HepG2 (cell line): Measurements from ENCODE around the gene NDUFAF5. TPM values are rescaled to one million over a fixed set of nuclear protein-coding genes. Genes with fewer than 3 reads are reported as not detected.
A peak's percentile ranks its signal among the peaks of the same experiment; 100 is the strongest.

Source experiments
- ATAC-seq: fragments of 200-7000 bp; cut with Tn5 transposase; 3 replicates; pipeline ENCODE4 v1.9.1; 2020; ENCODE audit warnings: mild to moderate bottlenecking, moderate library complexity
- BruUV-seq: library from RNA; stranded (reverse); fragments of 400-500 nt; replicated peaks from 2 replicates; lab custom pipeline; 2021; lab: Mats Ljungman, UMichigan
- CTCF ChIA-PET: fragments of 300-600 bp; formaldehyde crosslinking; extraction: SDS; loops from one replicate; lab custom pipeline; 2021; ENCODE audit warnings: low total read pairs, inconsistent platforms, low intra/inter-chr PET ratio; lab: Yijun Ruan, JAX
- POLR2A ChIA-PET: fragments of 350-600 bp; sonication (Branson Sonifier 250); formaldehyde crosslinking; loops from one replicate; lab custom pipeline; 2020; ENCODE audit warnings: antibody characterized with exemption, inconsistent platforms; lab: Yijun Ruan, JAX
- DNase-seq: peaks from one replicate; pipeline ENCODE4 v3.0.0-alpha.2; 2015; ENCODE audit warnings: low spot score
- FAIRE-seq: peaks from 3 replicates; lab custom pipeline; 2011; peaks lifted over from hg19 to GRCh38; lab: Jason Lieb, UNC
- H2AFZ ChIP-seq: one replicate; pipeline ENCODE4 v1.6.1; 2011; ENCODE audit warnings: low read length, inconsistent platforms
- H3K27ac ChIP-seq: fragments of 300-600 bp; 3 replicates; pipeline ENCODE4 v1.8.0; 2011; ENCODE audit warnings: mixed run types, mild to moderate bottlenecking, mixed read lengths, low read length, inconsistent platforms; ENCODE audit not compliant: insufficient read depth; ENCODE audit errors: extremely low read length
- H3K27me3 ChIP-seq, 2 experiments: fragments of 200-600 bp in 1 of 2; 2 replicates in 1 of 2; 3 replicates in 1 of 2; pipeline versions ENCODE4 v1.6.0 to v1.8.0; 2011; ENCODE audit warnings: low read length in 2 of 2, mild to moderate bottlenecking in 2 of 2, moderate library complexity in 2 of 2, inconsistent platforms in 1 of 2; ENCODE audit not compliant: insufficient read depth in 2 of 2, control insufficient read depth in 1 of 2
- H3K36me3 ChIP-seq, 2 experiments: fragments of 200-600 bp in 1 of 2; replicated peaks in 1 of 2; 2 replicates in 1 of 2; 3 replicates in 1 of 2; pipeline versions ENCODE4 v1.5.1 to v1.8.0; 2011; ENCODE audit warnings: low read length in 2 of 2, inconsistent platforms in 1 of 2; ENCODE audit not compliant: insufficient read depth in 2 of 2, control insufficient read depth in 1 of 2
- H3K4me1 ChIP-seq: 2 replicates; pipeline ENCODE4 v1.5.1; 2012; ENCODE audit warnings: low read length, inconsistent platforms; ENCODE audit not compliant: insufficient read depth
- H3K4me2 ChIP-seq: 2 replicates; pipeline ENCODE4 v1.6.0; 2011; ENCODE audit warnings: low read depth, low read length, inconsistent platforms
- H3K4me3 ChIP-seq, 3 experiments: fragments of 200-600 bp in 1 of 3; sonication (generic), shearing (Covaris generic) in 1 of 3; replicated peaks in 1 of 3; 2 replicates each; pipeline ENCODE4 v1.5.1; 2011 to 2016; ENCODE audit warnings: low read length in 3 of 3, inconsistent platforms in 2 of 3, low read depth in 2 of 3, mild to moderate bottlenecking in 2 of 3, control low read depth in 1 of 3, mixed read lengths in 1 of 3; ENCODE audit not compliant: insufficient read depth in 1 of 3
- H3K79me2 ChIP-seq: one replicate; pipeline ENCODE4 v1.6.1; 2011; ENCODE audit warnings: low read length, inconsistent platforms; ENCODE audit not compliant: insufficient read depth
- H3K9ac ChIP-seq: 2 replicates; pipeline ENCODE4 v1.6.0; 2011; ENCODE audit warnings: mild to moderate bottlenecking, low read depth, low read length, inconsistent platforms; ENCODE audit not compliant: insufficient read depth
- H3K9me3 ChIP-seq: 2 replicates; pipeline ENCODE4 v1.5.1; 2012; ENCODE audit warnings: mild to moderate bottlenecking, low read length
- H4K20me1 ChIP-seq: 2 replicates; pipeline ENCODE4 v1.6.0; 2011; ENCODE audit warnings: inconsistent platforms, mild to moderate bottlenecking, low read length, moderate library complexity; ENCODE audit not compliant: insufficient read depth
- CREB1 ChIP-seq, 2 experiments: fragments of 450-650 bp in 1 of 2; IDR thresholded peaks; 2 replicates each; pipeline ENCODE4 v1.6.1; 2016 to 2017; ENCODE audit warnings: control low read depth in 1 of 2, mild to moderate bottlenecking in 1 of 2, missing compliant biosample characterization in 1 of 2, missing genetic modification characterization in 1 of 2
- NR2C2 ChIP-seq: sonication (generic); formaldehyde crosslinking; IDR thresholded peaks from 2 replicates; pipeline ENCODE4 v1.4.0; 2020; ENCODE audit warnings: missing genetic modification reagents, mild to moderate bottlenecking, moderate library complexity, borderline replicate concordance
- PLRG1 ChIP-seq: fragments of 450-650 bp; conservative IDR thresholded peaks from 2 replicates; pipeline ENCODE4 v1.6.1; 2016
- WGBS: methylation state at CpG from one replicate; pipeline ENCODE4 v1.1.6; 2017; ENCODE audit warnings: low lambda C conversion rate; 5-methylcytosine and 5-hydroxymethylcytosine counted together
- in situ Hi-C: cut with HindIII; loops from 2 replicates; pipeline ENCODE4 v1.10.0; 2017; ENCODE audit warnings: low pct_unique_long_range_greater_than_20kb; ENCODE audit not compliant: extremely low pct_ligation_motif_present
- intact Hi-C: fragments of 100-400 bp; cut with micrococcal nuclease; formaldehyde crosslinking; loops from one replicate; pipeline ENCODE4 v1.10.0; 2022; ENCODE audit not compliant: unreplicated experiment
- polyA plus RNA-seq, 8 experiments: library from polyadenylated mRNA; depleted of rRNA in 3 of 8; stranded (reverse) in 7 of 8; unstranded in 1 of 8; fragments of >200 nt; fragmentation: Illumina TruSeq in 4 of 8; extraction: Trizol in 4 of 8; gene quantifications; 2 replicates each; pipeline versions ENCODE4 v1.2.1 to v1.2.3, GENCODE V29; 2011 to 2016; ENCODE audit warnings: low read depth in 4 of 8, missing spikeins in 1 of 8, mixed read lengths in 1 of 8; ENCODE audit not compliant: insufficient read depth in 1 of 8
- total RNA-seq, 5 experiments: library from RNA; depleted of rRNA; stranded (reverse); fragments of >200 nt; fragmentation: Illumina TruSeq; extraction: Trizol; gene quantifications; 2 replicates each; pipeline ENCODE4 v1.2.3, GENCODE V29; 2016; ENCODE audit warnings: low read depth in 1 of 5
- TF ChIP-seq, protein P1 (sequence below): sonication (generic); formaldehyde crosslinking; IDR thresholded peaks from 2 replicates; pipeline ENCODE4 v1.5.0; 2020; ENCODE audit warnings: missing genetic modification reagents, mild to moderate bottlenecking, borderline replicate concordance
- TF ChIP-seq, protein P2 (sequence below): sonication (generic); formaldehyde crosslinking; IDR thresholded peaks from 2 replicates; pipeline ENCODE4 v1.4.0; 2020; ENCODE audit warnings: missing genetic modification reagents

Gene NDUFAF5
- total and polyA plus RNA-seq, 2 of the 13 experiments (the other 11 are each of a cell fraction or from before 2014, with no cell fraction given), result 23.1 to 66.7 TPM

DNA sequence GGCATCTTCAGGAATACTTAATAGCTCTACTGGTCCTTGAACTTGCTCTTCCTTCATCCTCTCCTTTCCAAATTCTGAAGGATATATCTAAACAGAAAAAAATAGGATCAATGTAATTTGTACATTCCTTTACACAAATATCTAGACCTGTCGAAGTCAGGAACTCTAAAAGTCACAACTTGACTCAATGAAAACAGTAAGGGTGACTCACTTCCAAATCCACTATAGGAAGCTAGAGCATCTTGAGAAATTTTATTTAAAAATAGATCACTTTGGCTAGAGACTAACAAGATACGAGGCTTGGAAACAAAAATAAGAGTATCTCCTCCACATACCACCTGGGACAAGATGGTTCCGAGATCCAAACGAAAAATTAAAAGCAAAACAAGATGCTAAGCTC lies 12.3 kb upstream of the NDUFAF5 start:
- Histone ChIP-seq H3K4me1 (no peaks in the 10 kb centered on the region), H2AFZ (no peak overlapping the region), H3K9ac (no peak overlapping the region), H3K4me2 (no peak overlapping the region), H4K20me1 (no peaks in the 10 kb centered on the region), H3K79me2 (no peaks in the 10 kb centered on the region), H3K9me3 (no peaks in the 10 kb centered on the region), H3K27me3 (no peaks in the 10 kb centered on the region), H3K27ac (no peak overlapping the region), H3K4me3 (no peak overlapping the region), H3K36me3 (peaks cover 31 to 89% of the 10 kb centered on the region in 2 experiments)
- in situ Hi-C loops (no loop called here), intact Hi-C loops (loop anchor here (1.0 to 5.0 kb wide), 5 partner anchors 135 to 847 kb away; partner anchors contain the start of gene TASP1)
- ChIA-PET CTCF (interaction anchor here (1.2 to 2.6 kb wide), 3 partner anchors 16 to 847 kb away, joined by 3 to 9 read pairs (median 5); no protein-coding TSS in a partner anchor), POLR2A (interaction anchor here (2.7 kb wide), 1 partner anchor 12 kb away, joined by 24 read pairs; the partner anchor contains the start of genes ESF1 and NDUFAF5)
- TF ChIP-seq NR2C2 (CRISPR knock-in tag), result no peak
- FAIRE-seq, result no peak
- no peak for DNase-seq
- ATAC-seq, result no peak
- no TSS peak for BruUV-seq
- 93% methylated on average over 4 of the region's 4 CpGs for WGBS

DNA sequence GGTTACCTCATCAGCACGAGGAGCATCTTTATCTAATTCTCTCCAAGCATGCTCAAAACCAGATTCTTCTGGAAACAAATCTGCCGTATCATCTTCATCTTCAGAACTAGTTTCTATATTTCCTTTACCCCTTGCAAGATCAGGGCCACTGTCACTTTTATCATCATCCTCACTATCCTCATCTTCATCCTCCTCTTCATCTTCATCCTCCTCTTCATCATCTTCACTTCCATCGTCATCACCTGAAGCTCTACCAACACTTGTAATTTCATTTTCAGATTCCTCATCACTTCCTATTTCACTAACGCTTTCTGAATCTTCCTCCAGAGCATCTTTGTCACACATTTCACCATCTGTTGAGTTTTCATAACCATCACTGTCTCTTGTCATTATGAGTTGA lies 9.0 kb upstream of the NDUFAF5 start:
- H4K20me1 ChIP-seq, result peaks cover 4% of the 10 kb centered on the region; the same call in 1 of the 2 replicates
- FAIRE-seq, result no peak
- no peaks in the 10 kb centered on the region for H3K27me3 ChIP-seq
- ChIA-PET POLR2A (interaction anchor here (1.9 kb wide), 1 partner anchor 9 kb away, joined by 11 read pairs; the partner anchor contains the start of genes ESF1 and NDUFAF5), CTCF (no interaction called here)
- H3K79me2 ChIP-seq, result peaks cover 12% of the 10 kb centered on the region
- WGBS, result 96% methylated on average over 4 of the region's 4 CpGs
- no peak for ATAC-seq
- TF ChIP-seq, protein P1, sequence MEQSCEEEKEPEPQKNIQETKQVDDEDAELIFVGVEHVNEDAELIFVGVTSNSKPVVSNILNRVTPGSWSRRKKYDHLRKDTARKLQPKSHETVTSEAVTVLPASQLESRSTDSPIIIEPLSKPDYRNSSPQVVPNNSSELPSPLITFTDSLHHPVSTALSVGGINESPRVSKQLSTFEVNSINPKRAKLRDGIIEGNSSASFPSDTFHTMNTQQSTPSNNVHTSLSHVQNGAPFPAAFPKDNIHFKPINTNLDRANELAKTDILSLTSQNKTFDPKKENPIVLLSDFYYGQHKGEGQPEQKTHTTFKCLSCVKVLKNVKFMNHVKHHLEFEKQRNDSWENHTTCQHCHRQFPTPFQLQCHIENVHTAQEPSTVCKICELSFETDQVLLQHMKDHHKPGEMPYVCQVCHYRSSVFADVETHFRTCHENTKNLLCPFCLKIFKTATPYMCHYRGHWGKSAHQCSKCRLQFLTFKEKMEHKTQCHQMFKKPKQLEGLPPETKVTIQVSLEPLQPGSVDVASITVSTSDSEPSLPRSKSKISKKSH, result no peak
- TF ChIP-seq CREB1 (IDR thresholded peaks at IDR 0.05) (peak; percentile 26; the same call in 1 of the 2 replicates), CREB1 (CRISPR knock-in tag; IDR thresholded peaks at IDR 0.05) (no peak), PLRG1 (0 out of 2 replicates have a peak, but pooled peaks have one; percentile 58)
- TF ChIP-seq, protein P2, sequence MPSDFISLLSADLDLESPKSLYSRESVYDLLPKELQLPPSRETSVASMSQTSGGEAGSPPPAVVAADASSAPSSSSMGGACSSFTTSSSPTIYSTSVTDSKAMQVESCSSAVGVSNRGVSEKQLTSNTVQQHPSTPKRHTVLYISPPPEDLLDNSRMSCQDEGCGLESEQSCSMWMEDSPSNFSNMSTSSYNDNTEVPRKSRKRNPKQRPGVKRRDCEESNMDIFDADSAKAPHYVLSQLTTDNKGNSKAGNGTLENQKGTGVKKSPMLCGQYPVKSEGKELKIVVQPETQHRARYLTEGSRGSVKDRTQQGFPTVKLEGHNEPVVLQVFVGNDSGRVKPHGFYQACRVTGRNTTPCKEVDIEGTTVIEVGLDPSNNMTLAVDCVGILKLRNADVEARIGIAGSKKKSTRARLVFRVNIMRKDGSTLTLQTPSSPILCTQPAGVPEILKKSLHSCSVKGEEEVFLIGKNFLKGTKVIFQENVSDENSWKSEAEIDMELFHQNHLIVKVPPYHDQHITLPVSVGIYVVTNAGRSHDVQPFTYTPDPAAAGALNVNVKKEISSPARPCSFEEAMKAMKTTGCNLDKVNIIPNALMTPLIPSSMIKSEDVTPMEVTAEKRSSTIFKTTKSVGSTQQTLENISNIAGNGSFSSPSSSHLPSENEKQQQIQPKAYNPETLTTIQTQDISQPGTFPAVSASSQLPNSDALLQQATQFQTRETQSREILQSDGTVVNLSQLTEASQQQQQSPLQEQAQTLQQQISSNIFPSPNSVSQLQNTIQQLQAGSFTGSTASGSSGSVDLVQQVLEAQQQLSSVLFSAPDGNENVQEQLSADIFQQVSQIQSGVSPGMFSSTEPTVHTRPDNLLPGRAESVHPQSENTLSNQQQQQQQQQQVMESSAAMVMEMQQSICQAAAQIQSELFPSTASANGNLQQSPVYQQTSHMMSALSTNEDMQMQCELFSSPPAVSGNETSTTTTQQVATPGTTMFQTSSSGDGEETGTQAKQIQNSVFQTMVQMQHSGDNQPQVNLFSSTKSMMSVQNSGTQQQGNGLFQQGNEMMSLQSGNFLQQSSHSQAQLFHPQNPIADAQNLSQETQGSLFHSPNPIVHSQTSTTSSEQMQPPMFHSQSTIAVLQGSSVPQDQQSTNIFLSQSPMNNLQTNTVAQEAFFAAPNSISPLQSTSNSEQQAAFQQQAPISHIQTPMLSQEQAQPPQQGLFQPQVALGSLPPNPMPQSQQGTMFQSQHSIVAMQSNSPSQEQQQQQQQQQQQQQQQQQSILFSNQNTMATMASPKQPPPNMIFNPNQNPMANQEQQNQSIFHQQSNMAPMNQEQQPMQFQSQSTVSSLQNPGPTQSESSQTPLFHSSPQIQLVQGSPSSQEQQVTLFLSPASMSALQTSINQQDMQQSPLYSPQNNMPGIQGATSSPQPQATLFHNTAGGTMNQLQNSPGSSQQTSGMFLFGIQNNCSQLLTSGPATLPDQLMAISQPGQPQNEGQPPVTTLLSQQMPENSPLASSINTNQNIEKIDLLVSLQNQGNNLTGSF, result no peak
- H3K4me2 ChIP-seq, result no peak overlapping the region
- H2AFZ ChIP-seq, result no peak overlapping the region
- no peak overlapping the region for H3K27ac ChIP-seq
- peaks cover 21 to 83% of the 10 kb centered on the region in 2 experiments for H3K36me3 ChIP-seq
- no peak for DNase-seq
- intact Hi-C loops, result no loop called here
- H3K9me3 ChIP-seq, result no peaks in the 10 kb centered on the region
- H3K4me1 ChIP-seq, result peaks cover 13% of the 10 kb centered on the region
- H3K4me3 ChIP-seq, result no peak overlapping the region
- in situ Hi-C loops, result no loop called here
- no TSS peak for BruUV-seq
- H3K9ac ChIP-seq, result no peak overlapping the region
